K562 (cell line): ENCODE results near the gene SARS1. TPM values are rescaled to one million over a fixed set of nuclear protein-coding genes. Genes with fewer than 3 reads are reported as not detected.

Experiments used
- CBX8 ChIP-seq: fragments of 200-600 bp; sonication (generic); IDR thresholded peaks from 2 replicates; pipeline ENCODE4 v1.6.1; 2012; ENCODE audit warnings: borderline replicate concordance, mixed run types, low read depth, mild to moderate bottlenecking, moderate library complexity, mixed read lengths, low read length, control low read depth, inconsistent platforms; ENCODE audit not compliant: poor library complexity, severe bottlenecking; ENCODE audit errors: extremely low read depth
- DIDO1 ChIP-seq: fragments of 450-650 bp; IDR thresholded peaks from 2 replicates; pipeline ENCODE4 v1.6.1; 2016; ENCODE audit warnings: low read depth, missing biosample characterization, missing genetic modification characterization
- MCM7 ChIP-seq, 2 experiments: fragments of 450-650 bp; IDR thresholded peaks; 2 replicates each; pipeline ENCODE4 v1.6.1; 2016 to 2018
- PPARD ChIP-seq: fragments of 250-450 bp; sonication (Bioruptor Pico); IDR thresholded peaks from 2 replicates; pipeline ENCODE4 v1.8.0; 2022; ENCODE audit warnings: inconsistent platforms, mild to moderate bottlenecking, moderate library complexity
- PTBP1 ChIP-seq: fragments of 200-400 bp; formaldehyde crosslinking; IDR thresholded peaks from 2 replicates; pipeline ENCODE4 v1.6.1; 2017; ENCODE audit warnings: low read depth, low read length
- SIRT6 ChIP-seq: IDR thresholded peaks from one replicate; pipeline ENCODE4 v1.6.1; 2012; ENCODE audit warnings: low read depth, mild to moderate bottlenecking, control low read depth, inconsistent platforms, low read length, moderate library complexity
- TRIM25 ChIP-seq: fragments of 450-650 bp; IDR thresholded peaks from 2 replicates; pipeline ENCODE4 v1.7.0; 2016; ENCODE audit warnings: borderline replicate concordance
- ZBTB40 ChIP-seq, 2 experiments: fragments of 450-650 bp in 1 of 2; sonication (generic) in 1 of 2; formaldehyde crosslinking in 1 of 2; IDR thresholded peaks; 2 replicates each; pipeline versions ENCODE4 v1.7.1 to v1.9.0; 2016 to 2022; ENCODE audit warnings: inconsistent platforms in 1 of 2, mild to moderate bottlenecking in 1 of 2, missing genetic modification reagents in 1 of 2
- ZNF655 ChIP-seq: fragments of 250-450 bp; sonication (Bioruptor Pico); IDR thresholded peaks from 2 replicates; pipeline ENCODE4 v1.5.0; 2021
- polyA plus RNA-seq, 8 experiments: library from polyadenylated mRNA; depleted of rRNA in 4 of 8; stranded (reverse) in 5 of 8; unstranded in 3 of 8; fragments of >200 nt; fragmentation: Nextera tagmentation in 2 of 8; fragmentation: Illumina TruSeq in 1 of 8; extraction: Ambion mirVana in 2 of 8; extraction: Trizol in 1 of 8; gene quantifications; 2 replicates each; pipeline versions ENCODE4 v1.2.1 to v1.2.3, GENCODE V29; 2011 to 2014; ENCODE audit warnings: inconsistent platforms in 1 of 8, missing spikeins in 1 of 8
- total RNA-seq, 7 experiments: library from RNA; depleted of rRNA in 6 of 7; stranded (reverse); fragments of >200 nt in 6 of 7; fragmentation: Illumina TruSeq in 2 of 7; extraction: Trizol in 2 of 7; gene quantifications; 2 replicates each; pipeline versions ENCODE4 v1.2.1 to v1.2.3, GENCODE V29; 2011 to 2021; ENCODE audit warnings: low replicate concordance in 1 of 7

SARS1 gene
- total and polyA plus RNA-seq, 9 of the 15 experiments (the other 6 are each of a cell fraction or from before 2014, with no cell fraction given), result 221 to 623 (median 254) TPM

- TF ChIP-seq ZBTB40 (IDR thresholded peaks at IDR 0.05) (peak; percentile 87), ZBTB40 (CRISPR knock-in tag; IDR thresholded peaks at IDR 0.05) (no peak), MCM7 (IDR thresholded peaks at IDR 0.05) (no peak), PPARD (CRISPR knock-in tag) (no peak), SIRT6 (no peak), DIDO1 (tag) (no peak; the same call in 1 of the 2 replicates), PTBP1 (no peak), ZNF655 (CRISPR knock-in tag) (no peak), CBX8 (no peak), TRIM25 (no peak)
Observed at GRCh38 chr1:109282952-109283747, 69.4 kb downstream of the SARS1 start, which contains the start of gene PSRC1 (continued).
